Body of pancreas (tissue), 4 donors: ENCODE measurements around the gene PCSK2. TPM values are rescaled to one million over a fixed set of nuclear protein-coding genes. Genes with fewer than 3 reads are reported as not detected.

ENCODE experiments used
- ATAC-seq: fragments of 150-250 bp; one replicate; pipeline ENCODE4 v1.9.1; 2016
- DNase-seq, 4 donors: peaks; one replicate each; pipeline ENCODE4 v3.0.0-alpha.2; 2019
- H3K27ac ChIP-seq, 4 donors: fragments of 200-600 bp; sonication (generic); 1 replicate in 3 of 4; 2 replicates in 1 of 4; pipeline versions ENCODE4 v1.5.1 to v1.6.1; 2016 to 2019; ENCODE audit warnings: mild to moderate bottlenecking in 1 of 4, mixed read lengths in 1 of 4, moderate library complexity in 1 of 4
- H3K27me3 ChIP-seq, 2 donors: fragments of 200-600 bp; sonication (generic); one replicate each; pipeline ENCODE4 v1.6.0; 2016; ENCODE audit warnings: mild to moderate bottlenecking in 1 of 2
- H3K36me3 ChIP-seq, 2 donors: fragments of 200-600 bp; sonication (generic); replicated peaks in 1 of 2; 2 replicates each; pipeline ENCODE4 v1.5.1; 2016; ENCODE audit warnings: low read depth in 2 of 2; ENCODE audit not compliant: insufficient read depth in 1 of 2
- H3K4me1 ChIP-seq: fragments of 200-600 bp; sonication (generic); one replicate; pipeline ENCODE4 v1.6.0; 2016
- H3K4me3 ChIP-seq, 2 donors: fragments of 200-600 bp; sonication (generic); 1 replicate in 1 of 2; 2 replicates in 1 of 2; pipeline ENCODE4 v1.5.1; 2016 to 2019
- H3K9me3 ChIP-seq, 3 donors: fragments of 200-600 bp; sonication (generic); 1 replicate in 2 of 3; 2 replicates in 1 of 3; pipeline ENCODE4 v1.5.1; 2016
- POLR2A ChIP-seq, 3 donors: fragments of 450-650 bp; IDR thresholded peaks; one replicate each; pipeline ENCODE4 v1.6.1; 2016; ENCODE audit warnings: antibody characterized with exemption in 3 of 3, mild to moderate bottlenecking in 2 of 3
- WGBS, 2 donors: methylation state at CpG; one replicate each; pipeline ENCODE4 v1.1.5; 2017; 5-methylcytosine and 5-hydroxymethylcytosine counted together
- intact Hi-C: fragments of 100-400 bp; cut with DNase I; formaldehyde crosslinking; loops from one replicate; pipeline ENCODE4 v1.15.1; 2023
- total RNA-seq, 2 donors: library from RNA; depleted of rRNA; stranded (reverse); fragments of >200 nt; gene quantifications; one replicate each; pipeline ENCODE4 v1.1.0, GENCODE V29; 2016
- TF ChIP-seq, protein P1 (sequence below), 7 experiments: fragments of 450-650 bp in 4 of 7; fragments of 200-600 bp in 3 of 7; sonication (generic) in 3 of 7; IDR thresholded peaks; one replicate each; pipeline ENCODE4 v1.5.1; 2016 to 2019; ENCODE audit warnings: antibody characterized with exemption in 7 of 7

Gene PCSK2
- total RNA-seq, 2 donors from 2014 or later, result 3.3 to 7.0 TPM

DNA sequence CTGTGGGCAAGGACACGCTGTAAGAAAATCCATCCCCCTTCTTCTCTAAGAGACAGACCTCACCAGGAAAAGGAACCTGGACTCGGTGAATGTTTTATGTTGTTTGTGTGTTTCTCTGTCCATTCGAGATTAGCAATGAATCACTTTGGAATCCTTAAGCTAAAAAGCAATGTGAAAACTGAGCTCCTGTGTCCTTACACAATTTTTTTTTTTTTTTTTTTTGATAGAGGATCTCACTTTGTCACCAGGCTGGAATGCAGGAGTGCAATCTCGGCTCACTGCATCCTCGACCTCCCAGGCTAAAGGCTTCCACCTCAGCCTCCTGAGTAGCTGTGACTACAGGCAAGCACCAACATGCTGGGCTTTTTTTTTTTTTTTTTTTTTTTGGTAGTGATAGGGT lies 272.2 kb downstream of the PCSK2 start:
- H3K36me3 ChIP-seq, result no peaks in the 10 kb centered on the region
- H3K9me3 ChIP-seq, result no peaks in the 10 kb centered on the region
- no peak for ATAC-seq
- no peaks in the 10 kb centered on the region for H3K4me1 ChIP-seq
- TF ChIP-seq, protein P1, sequence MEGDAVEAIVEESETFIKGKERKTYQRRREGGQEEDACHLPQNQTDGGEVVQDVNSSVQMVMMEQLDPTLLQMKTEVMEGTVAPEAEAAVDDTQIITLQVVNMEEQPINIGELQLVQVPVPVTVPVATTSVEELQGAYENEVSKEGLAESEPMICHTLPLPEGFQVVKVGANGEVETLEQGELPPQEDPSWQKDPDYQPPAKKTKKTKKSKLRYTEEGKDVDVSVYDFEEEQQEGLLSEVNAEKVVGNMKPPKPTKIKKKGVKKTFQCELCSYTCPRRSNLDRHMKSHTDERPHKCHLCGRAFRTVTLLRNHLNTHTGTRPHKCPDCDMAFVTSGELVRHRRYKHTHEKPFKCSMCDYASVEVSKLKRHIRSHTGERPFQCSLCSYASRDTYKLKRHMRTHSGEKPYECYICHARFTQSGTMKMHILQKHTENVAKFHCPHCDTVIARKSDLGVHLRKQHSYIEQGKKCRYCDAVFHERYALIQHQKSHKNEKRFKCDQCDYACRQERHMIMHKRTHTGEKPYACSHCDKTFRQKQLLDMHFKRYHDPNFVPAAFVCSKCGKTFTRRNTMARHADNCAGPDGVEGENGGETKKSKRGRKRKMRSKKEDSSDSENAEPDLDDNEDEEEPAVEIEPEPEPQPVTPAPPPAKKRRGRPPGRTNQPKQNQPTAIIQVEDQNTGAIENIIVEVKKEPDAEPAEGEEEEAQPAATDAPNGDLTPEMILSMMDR (IDR thresholded peaks at IDR 0.05), result no peak
- no peak for TF ChIP-seq POLR2A (IDR thresholded peaks at IDR 0.05)
- no peak overlapping the region for H3K27ac ChIP-seq
- no peak overlapping the region for H3K4me3 ChIP-seq
- intact Hi-C loops, result no loop called here
- no peaks in the 10 kb centered on the region for H3K27me3 ChIP-seq
- 81 to 87% methylated on average over 5 of the region's 5 CpGs for WGBS, 2 donors
- DNase-seq, result no peak

DNA sequence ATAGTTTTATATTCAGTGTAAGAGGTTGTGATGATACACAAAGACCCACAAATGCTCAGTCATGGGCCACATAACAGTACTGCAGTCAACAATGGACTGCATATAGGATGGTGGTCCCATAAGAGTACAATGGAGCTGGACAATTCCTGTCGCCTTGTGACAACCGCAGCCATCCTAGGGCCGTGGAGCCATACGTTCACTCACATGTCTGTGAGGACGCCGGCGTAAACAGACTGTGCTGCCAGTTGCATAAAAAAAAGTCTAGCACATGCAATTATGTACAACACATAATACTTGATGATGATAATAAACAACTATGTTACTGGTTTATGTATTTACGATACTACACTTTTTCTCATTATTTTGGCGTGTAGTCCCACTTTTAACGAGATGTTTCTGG lies 273.4 kb downstream of the PCSK2 start:
- Histone ChIP-seq H3K27me3 (no peaks in the 10 kb centered on the region), H3K4me3 (no peak overlapping the region), H3K9me3 (no peaks in the 10 kb centered on the region), H3K4me1 (peaks cover 9% of the 10 kb centered on the region), H3K36me3 (no peaks in the 10 kb centered on the region), H3K27ac (no peak overlapping the region)
- intact Hi-C loops, result loop anchor here (10.0 kb wide), 1 partner anchor 495 kb away; no protein-coding TSS in a partner anchor
- ATAC-seq, result no peak
- 87 to 92% methylated on average over 10 of the region's 10 CpGs for WGBS, 2 donors
- DNase-seq, result no peak
- no peak for TF ChIP-seq POLR2A (IDR thresholded peaks at IDR 0.05)
- TF ChIP-seq, protein P1 (IDR thresholded peaks at IDR 0.05), result no peak

DNA sequence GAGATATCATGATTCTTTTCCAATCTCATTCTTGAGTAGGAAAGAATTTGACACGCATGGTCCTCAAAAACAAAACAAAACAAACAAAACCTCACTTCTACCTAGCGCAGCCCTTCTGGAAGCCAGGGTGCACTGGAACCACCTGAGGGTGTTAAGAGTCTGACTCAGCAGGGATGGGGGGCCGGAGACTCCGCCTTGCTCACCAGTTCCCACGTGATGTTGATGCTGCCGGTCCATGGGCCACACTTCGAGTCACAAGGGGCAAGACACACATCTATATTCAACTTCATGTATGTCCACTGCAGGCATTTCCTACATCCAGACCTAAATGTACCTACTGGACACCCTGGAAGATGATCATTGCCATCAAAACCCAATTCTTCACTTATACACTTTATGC lies 274.0 kb downstream of the PCSK2 start:
- Histone ChIP-seq H3K36me3 (no peaks in the 10 kb centered on the region), H3K9me3 (no peaks in the 10 kb centered on the region), H3K4me1 (peaks cover 12% of the 10 kb centered on the region), H3K4me3 (no peak overlapping the region), H3K27me3 (no peaks in the 10 kb centered on the region), H3K27ac (no peak overlapping the region)
- DNase-seq (no peak), ATAC-seq (no peak)
- 80 to 87% methylated on average over 7 of the region's 7 CpGs for WGBS, 2 donors
- TF ChIP-seq, protein P1 (IDR thresholded peaks at IDR 0.05), result no peak
- no peak for TF ChIP-seq POLR2A (IDR thresholded peaks at IDR 0.05)
- intact Hi-C loops, result loop anchor here (10.0 kb wide), 1 partner anchor 494 kb away; no protein-coding TSS in a partner anchor

DNA sequence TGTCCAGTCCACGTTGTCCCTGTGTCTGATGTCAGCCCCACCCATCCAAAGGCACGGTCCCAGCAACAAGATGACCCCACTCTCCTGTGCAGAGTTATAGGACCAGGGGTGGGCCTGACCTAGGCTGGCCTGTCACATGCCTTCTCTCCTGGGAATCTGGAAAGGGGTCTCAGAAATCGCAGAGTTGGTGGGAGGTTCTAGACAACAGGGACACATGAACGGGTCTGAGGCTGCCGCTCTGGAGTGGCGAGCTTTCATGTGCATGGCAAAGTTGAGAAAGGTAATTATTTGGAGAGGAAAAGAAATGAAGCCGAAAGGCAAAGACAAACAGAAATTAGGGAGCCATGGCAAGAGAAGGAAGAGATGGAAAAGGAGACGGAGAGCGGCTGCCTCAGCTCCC lies 274.9 kb downstream of the PCSK2 start:
- WGBS, 2 donors, result 84 to 86% methylated on average over 9 of the region's 9 CpGs
- intact Hi-C loops, result loop anchor here (10.0 kb wide), 1 partner anchor 493 kb away; no protein-coding TSS in a partner anchor
- ATAC-seq (no peak), DNase-seq (no peak)
- no peaks in the 10 kb centered on the region for H3K36me3 ChIP-seq
- TF ChIP-seq, protein P1 (IDR thresholded peaks at IDR 0.05), result no peak
- no peak for TF ChIP-seq POLR2A (IDR thresholded peaks at IDR 0.05)
- no peaks in the 10 kb centered on the region for H3K9me3 ChIP-seq
- H3K4me1 ChIP-seq, result peaks cover 12% of the 10 kb centered on the region
- H3K27ac ChIP-seq, result no peak overlapping the region
- H3K4me3 ChIP-seq, result no peak overlapping the region
- H3K27me3 ChIP-seq, result no peaks in the 10 kb centered on the region

DNA sequence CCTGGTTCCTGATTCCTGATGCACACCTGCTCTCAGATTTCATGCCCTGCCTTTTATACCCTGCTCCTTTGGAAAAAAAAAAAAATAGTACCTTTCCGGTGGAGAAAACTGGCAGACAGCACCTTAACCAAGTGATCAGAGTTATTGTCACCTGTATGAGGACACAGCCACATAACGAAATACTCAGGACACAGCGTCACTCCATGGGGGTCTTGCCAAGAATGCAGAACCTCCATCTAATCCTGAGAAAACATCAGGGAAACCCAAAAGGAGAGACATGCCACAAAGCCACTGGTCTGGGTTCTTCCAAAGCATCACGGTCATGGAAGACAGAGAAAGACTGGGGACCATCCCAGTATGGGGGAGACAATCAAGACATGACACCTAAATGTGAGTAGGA lies 275.3 kb downstream of the PCSK2 start:
- no peak for TF ChIP-seq POLR2A (IDR thresholded peaks at IDR 0.05)
- TF ChIP-seq, protein P1 (IDR thresholded peaks at IDR 0.05), result no peak
- H3K36me3 ChIP-seq, result no peaks in the 10 kb centered on the region
- ATAC-seq (no peak), DNase-seq (no peak)
- H3K4me1 ChIP-seq, result peaks cover 12% of the 10 kb centered on the region
- no peak overlapping the region for H3K27ac ChIP-seq
- no peak overlapping the region for H3K4me3 ChIP-seq
- H3K27me3 ChIP-seq, result no peaks in the 10 kb centered on the region
- no peaks in the 10 kb centered on the region for H3K9me3 ChIP-seq
- intact Hi-C loops, result loop anchor here (10.0 kb wide), 1 partner anchor 493 kb away; no protein-coding TSS in a partner anchor
- 77 to 78% methylated on average over 4 of the region's 4 CpGs for WGBS, 2 donors
